GM12878 (cell line): ENCODE results near the gene SNCB. TPM values are rescaled to one million over a fixed set of nuclear protein-coding genes. Genes with fewer than 3 reads are reported as not detected.

Experiments
- ATAC-seq: fragments of 200-7000 bp; cut with Tn5 transposase; 3 replicates; pipeline ENCODE4 v1.9.1; 2020; ENCODE audit warnings: mild to moderate bottlenecking, moderate library complexity
- BruUV-seq: library from RNA; stranded (reverse); fragments of 400-500 nt; replicated peaks from 2 replicates; lab custom pipeline; 2021; lab: Mats Ljungman, UMichigan
- CTCF ChIA-PET: fragments of 300-600 bp; sonication (Branson Sonifier 250); formaldehyde crosslinking; extraction: SDS; loops from one replicate; lab custom pipeline; 2021; ENCODE audit warnings: inconsistent platforms; lab: Yijun Ruan, JAX
- POLR2A ChIA-PET: fragments of 350-600 bp; formaldehyde crosslinking; extraction: SDS; loops from one replicate; lab custom pipeline; 2021; ENCODE audit warnings: inconsistent platforms; lab: Charles Lee
- RAD21 ChIA-PET: fragments of 300-600 bp; sonication (Branson Sonifier 250); formaldehyde crosslinking; loops from one replicate; lab custom pipeline; 2023; ENCODE audit warnings: antibody characterized with exemption; ENCODE audit not compliant: unreplicated experiment; lab: Charles Lee
- SMC1A ChIA-PET: fragments of 300-600 bp; sonication (Branson Sonifier 250); formaldehyde crosslinking; loops from one replicate; lab custom pipeline; 2023; ENCODE audit not compliant: unreplicated experiment, uncharacterized antibody; lab: Charles Lee
- DNase-seq: peaks from one replicate; pipeline ENCODE4 v3.0.0-alpha.2; 2011; ENCODE audit warnings: low read depth, low spot score
- FAIRE-seq: peaks from 3 replicates; lab custom pipeline; 2011; peaks lifted over from hg19 to GRCh38; lab: Jason Lieb, UNC
- H2AFZ ChIP-seq: 2 replicates; pipeline ENCODE4 v1.6.0; 2011; ENCODE audit warnings: low read depth, low read length, control low read depth; ENCODE audit not compliant: control insufficient read depth
- H3K27ac ChIP-seq: 2 replicates; pipeline ENCODE4 v1.5.1; 2011; ENCODE audit warnings: control low read depth; ENCODE audit not compliant: control insufficient read depth, insufficient read depth
- H3K27me3 ChIP-seq, 2 experiments: replicated peaks in 1 of 2; 2 replicates each; pipeline versions ENCODE4 v1.6.0 to v1.6.1; 2011; ENCODE audit warnings: low read length in 1 of 2; ENCODE audit not compliant: control insufficient read depth in 2 of 2, insufficient read depth in 2 of 2
- H3K36me3 ChIP-seq, 2 experiments: 2 replicates each; pipeline ENCODE4 v1.5.1; 2011; ENCODE audit warnings: low read length in 1 of 2; ENCODE audit not compliant: control insufficient read depth in 2 of 2, insufficient read depth in 2 of 2
- H3K4me1 ChIP-seq: 2 replicates; pipeline ENCODE4 v1.6.1; 2011; ENCODE audit warnings: mild to moderate bottlenecking, low read length, moderate library complexity, mixed read lengths; ENCODE audit not compliant: control insufficient read depth, insufficient read depth
- H3K4me2 ChIP-seq: 2 replicates; pipeline ENCODE4 v1.6.0; 2011; ENCODE audit warnings: control low read depth; ENCODE audit not compliant: control insufficient read depth, insufficient read depth
- H3K4me3 ChIP-seq: fragments of 200-600 bp; sonication (generic); 2 replicates; pipeline ENCODE4 v1.5.1; 2016
- H3K79me2 ChIP-seq: 2 replicates; pipeline ENCODE4 v1.6.0; 2011; ENCODE audit warnings: low read length; ENCODE audit not compliant: control insufficient read depth, insufficient read depth
- H3K9ac ChIP-seq: 2 replicates; pipeline ENCODE4 v1.8.0; 2011; ENCODE audit warnings: low read length, control low read depth, mixed read lengths; ENCODE audit not compliant: control insufficient read depth, insufficient read depth
- H3K9me3 ChIP-seq: replicated peaks from 3 replicates; pipeline ENCODE4 v1.5.1; 2011; ENCODE audit warnings: mild to moderate bottlenecking, low read length; ENCODE audit not compliant: control insufficient read depth, insufficient read depth
- H4K20me1 ChIP-seq: 2 replicates; pipeline ENCODE4 v1.6.0; 2011; ENCODE audit not compliant: control insufficient read depth, insufficient read depth
- BACH1 ChIP-seq: fragments of 450-650 bp; IDR thresholded peaks from 2 replicates; pipeline ENCODE4 v1.6.1; 2017; ENCODE audit warnings: mild to moderate bottlenecking, borderline replicate concordance
- MEF2A ChIP-seq: IDR thresholded peaks from 2 replicates; pipeline ENCODE4 v1.6.1; 2011; ENCODE audit warnings: low read depth, mild to moderate bottlenecking, low read length, moderate library complexity; ENCODE audit not compliant: insufficient read depth
- MXI1 ChIP-seq: fragments of 150-350 bp; IDR thresholded peaks from 2 replicates; pipeline ENCODE4 v1.6.1; 2011; ENCODE audit warnings: low read depth, mild to moderate bottlenecking, inconsistent platforms, low read length, improper control_type of control experiment
- PML ChIP-seq: IDR thresholded peaks from 2 replicates; pipeline ENCODE4 v1.6.1; 2012; ENCODE audit warnings: low read length, inconsistent platforms
- SMARCA5 ChIP-seq: fragments of 450-650 bp; IDR thresholded peaks from 2 replicates; pipeline ENCODE4 v1.6.1; 2017; ENCODE audit warnings: mild to moderate bottlenecking
- ZNF384 ChIP-seq: IDR thresholded peaks from 2 replicates; pipeline ENCODE4 v1.6.1; 2012; ENCODE audit warnings: low read depth, mild to moderate bottlenecking, low read length, improper control_type of control experiment, borderline replicate concordance
- ZSCAN29 ChIP-seq: fragments of 450-650 bp; IDR thresholded peaks from 2 replicates; pipeline ENCODE4 v1.6.1; 2017; ENCODE audit warnings: mild to moderate bottlenecking, moderate library complexity
- WGBS: methylation state at CpG from one replicate; pipeline ENCODE4 v1.1.6; 2016; ENCODE audit warnings: low lambda C conversion rate; ENCODE audit not compliant: insufficient replicate concordance, insufficient coverage; ENCODE audit errors: missing lambda C conversion rate; 5-methylcytosine and 5-hydroxymethylcytosine counted together
- in situ Hi-C: fragments of 300-500 bp; cut with MboI; formaldehyde crosslinking; loops from 9 replicates; pipeline ENCODE4 v1.14.3; 2018; ENCODE audit warnings: mixed read lengths
- intact Hi-C: fragments of 100-400 bp; cut with micrococcal nuclease; formaldehyde crosslinking; loops from one replicate; pipeline ENCODE4 v1.14.2; 2022; ENCODE audit not compliant: unreplicated experiment
- polyA plus RNA-seq, 11 experiments: library from polyadenylated mRNA; depleted of rRNA in 4 of 11; unstranded in 6 of 11; stranded (reverse) in 5 of 11; fragments of >200 nt; fragmentation: Nextera tagmentation in 4 of 11; fragmentation: Illumina TruSeq in 1 of 11; extraction: Ambion mirVana in 4 of 11; extraction: Trizol in 1 of 11; gene quantifications; 1 replicate in 1 of 11; 2 replicates in 10 of 11; pipeline versions ENCODE4 v1.2.1 to v1.2.3, GENCODE V29; 2011 to 2016; ENCODE audit warnings: inconsistent platforms in 2 of 11, missing spikeins in 2 of 11, low read depth in 1 of 11
- total RNA-seq, 4 experiments: library from RNA; depleted of rRNA in 3 of 4; stranded (reverse); fragments of >200 nt in 3 of 4; fragmentation: Illumina TruSeq in 1 of 4; extraction: Trizol in 1 of 4; gene quantifications; 2 replicates each; pipeline versions ENCODE4 v1.2.1 to v1.2.3, GENCODE V29; 2013 to 2021
- TF ChIP-seq, protein P1 (sequence below): fragments of 450-650 bp; IDR thresholded peaks from 2 replicates; pipeline ENCODE4 v1.6.1; 2018; ENCODE audit warnings: borderline replicate concordance, mild to moderate bottlenecking; ENCODE audit not compliant: partially characterized antibody
- TF ChIP-seq, protein P2 (sequence below): fragments of 450-650 bp; IDR thresholded peaks from 2 replicates; pipeline ENCODE4 v1.6.1; 2014; ENCODE audit warnings: mild to moderate bottlenecking
- TF ChIP-seq, protein P3 (sequence below): fragments of 450-650 bp; formaldehyde crosslinking; IDR thresholded peaks from 2 replicates; pipeline ENCODE4 v1.4.0; 2022; ENCODE audit warnings: mild to moderate bottlenecking, moderate library complexity
- TF ChIP-seq, protein P4 (sequence below): IDR thresholded peaks from 2 replicates; pipeline ENCODE4 v1.6.1; 2012; ENCODE audit warnings: low read depth, low read length, improper control_type of control experiment
- TF ChIP-seq, protein P5 (sequence below): fragments of 450-650 bp; formaldehyde crosslinking; IDR thresholded peaks from 2 replicates; pipeline ENCODE4 v1.4.0; 2020; ENCODE audit warnings: mild to moderate bottlenecking, moderate library complexity

SNCB gene
- total and polyA plus RNA-seq, 10 of the 15 experiments (the other 5 are each of a cell fraction or from before 2014, with no cell fraction given): 0.75 TPM; not detected in 9

DNA sequence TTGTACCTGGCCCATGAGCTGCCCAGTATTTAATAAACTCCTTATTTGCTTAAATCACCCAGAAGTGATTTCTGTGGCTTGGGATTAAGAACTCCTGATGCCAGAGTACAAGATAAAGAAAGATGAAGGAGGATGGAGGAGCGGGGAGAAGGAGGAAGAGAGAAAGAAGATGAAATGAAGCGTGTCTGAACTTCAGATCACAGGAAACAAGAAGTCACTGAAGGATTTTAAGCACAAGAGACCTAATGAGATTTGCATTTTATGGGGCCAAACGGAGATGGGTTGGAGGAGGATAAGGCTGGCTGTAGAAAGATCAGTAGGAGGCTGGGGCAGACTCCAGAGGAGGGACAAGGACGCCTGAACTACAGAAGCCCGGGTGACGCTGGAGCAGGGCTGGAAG lies 3.3 kb upstream of the SNCB start:
- no peak for DNase-seq
- ChIA-PET POLR2A (no interaction called here), RAD21 (no interaction called here), CTCF (no interaction called here), SMC1A (no interaction called here)
- 0% methylated on average over 6 of the region's 6 CpGs for WGBS
- Histone ChIP-seq H3K79me2 (no peaks in the 10 kb centered on the region), H3K27me3 (peaks cover 2 to 10% of the 10 kb centered on the region in 2 experiments), H3K4me1 (peaks cover 13% of the 10 kb centered on the region), H3K9ac (no peak overlapping the region), H3K36me3 (no peaks in the 10 kb centered on the region), H4K20me1 (0 out of 2 replicates have a peak, but pooled peaks cover 2% of the 10 kb centered on the region), H3K4me2 (peak overlapping the region; percentile 21), H3K4me3 (peak overlapping the region; percentile 21; the same call in 1 of the 2 replicates), H3K9me3 (no peaks in the 10 kb centered on the region; the same call in 2 of the 3 replicates), H3K27ac (no peak overlapping the region), H2AFZ (no peak overlapping the region)
- peak; percentile 44 for FAIRE-seq
- intact Hi-C loops (no loop called here), in situ Hi-C loops (no loop called here)
- 0 out of 3 replicates have a peak, but pooled peaks have one; percentile 20 for ATAC-seq
- no TSS peak for BruUV-seq
- no peak for TF ChIP-seq PML
- TF ChIP-seq BACH1: no peak
- TF ChIP-seq, protein P1, sequence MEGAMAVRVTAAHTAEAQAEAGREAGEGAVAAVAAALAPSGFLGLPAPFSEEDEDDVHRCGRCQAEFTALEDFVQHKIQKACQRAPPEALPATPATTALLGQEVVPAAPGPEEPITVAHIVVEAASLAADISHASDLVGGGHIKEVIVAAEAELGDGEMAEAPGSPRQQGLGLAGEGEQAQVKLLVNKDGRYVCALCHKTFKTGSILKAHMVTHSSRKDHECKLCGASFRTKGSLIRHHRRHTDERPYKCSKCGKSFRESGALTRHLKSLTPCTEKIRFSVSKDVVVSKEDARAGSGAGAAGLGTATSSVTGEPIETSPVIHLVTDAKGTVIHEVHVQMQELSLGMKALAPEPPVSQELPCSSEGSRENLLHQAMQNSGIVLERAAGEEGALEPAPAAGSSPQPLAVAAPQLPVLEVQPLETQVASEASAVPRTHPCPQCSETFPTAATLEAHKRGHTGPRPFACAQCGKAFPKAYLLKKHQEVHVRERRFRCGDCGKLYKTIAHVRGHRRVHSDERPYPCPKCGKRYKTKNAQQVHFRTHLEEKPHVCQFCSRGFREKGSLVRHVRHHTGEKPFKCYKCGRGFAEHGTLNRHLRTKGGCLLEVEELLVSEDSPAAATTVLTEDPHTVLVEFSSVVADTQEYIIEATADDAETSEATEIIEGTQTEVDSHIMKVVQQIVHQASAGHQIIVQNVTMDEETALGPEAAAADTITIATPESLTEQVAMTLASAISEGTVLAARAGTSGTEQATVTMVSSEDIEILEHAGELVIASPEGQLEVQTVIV: no peak
- no peak for TF ChIP-seq SMARCA5
- TF ChIP-seq, protein P2, sequence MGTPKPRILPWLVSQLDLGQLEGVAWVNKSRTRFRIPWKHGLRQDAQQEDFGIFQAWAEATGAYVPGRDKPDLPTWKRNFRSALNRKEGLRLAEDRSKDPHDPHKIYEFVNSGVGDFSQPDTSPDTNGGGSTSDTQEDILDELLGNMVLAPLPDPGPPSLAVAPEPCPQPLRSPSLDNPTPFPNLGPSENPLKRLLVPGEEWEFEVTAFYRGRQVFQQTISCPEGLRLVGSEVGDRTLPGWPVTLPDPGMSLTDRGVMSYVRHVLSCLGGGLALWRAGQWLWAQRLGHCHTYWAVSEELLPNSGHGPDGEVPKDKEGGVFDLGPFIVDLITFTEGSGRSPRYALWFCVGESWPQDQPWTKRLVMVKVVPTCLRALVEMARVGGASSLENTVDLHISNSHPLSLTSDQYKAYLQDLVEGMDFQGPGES: no peak
- TF ChIP-seq, protein P3, sequence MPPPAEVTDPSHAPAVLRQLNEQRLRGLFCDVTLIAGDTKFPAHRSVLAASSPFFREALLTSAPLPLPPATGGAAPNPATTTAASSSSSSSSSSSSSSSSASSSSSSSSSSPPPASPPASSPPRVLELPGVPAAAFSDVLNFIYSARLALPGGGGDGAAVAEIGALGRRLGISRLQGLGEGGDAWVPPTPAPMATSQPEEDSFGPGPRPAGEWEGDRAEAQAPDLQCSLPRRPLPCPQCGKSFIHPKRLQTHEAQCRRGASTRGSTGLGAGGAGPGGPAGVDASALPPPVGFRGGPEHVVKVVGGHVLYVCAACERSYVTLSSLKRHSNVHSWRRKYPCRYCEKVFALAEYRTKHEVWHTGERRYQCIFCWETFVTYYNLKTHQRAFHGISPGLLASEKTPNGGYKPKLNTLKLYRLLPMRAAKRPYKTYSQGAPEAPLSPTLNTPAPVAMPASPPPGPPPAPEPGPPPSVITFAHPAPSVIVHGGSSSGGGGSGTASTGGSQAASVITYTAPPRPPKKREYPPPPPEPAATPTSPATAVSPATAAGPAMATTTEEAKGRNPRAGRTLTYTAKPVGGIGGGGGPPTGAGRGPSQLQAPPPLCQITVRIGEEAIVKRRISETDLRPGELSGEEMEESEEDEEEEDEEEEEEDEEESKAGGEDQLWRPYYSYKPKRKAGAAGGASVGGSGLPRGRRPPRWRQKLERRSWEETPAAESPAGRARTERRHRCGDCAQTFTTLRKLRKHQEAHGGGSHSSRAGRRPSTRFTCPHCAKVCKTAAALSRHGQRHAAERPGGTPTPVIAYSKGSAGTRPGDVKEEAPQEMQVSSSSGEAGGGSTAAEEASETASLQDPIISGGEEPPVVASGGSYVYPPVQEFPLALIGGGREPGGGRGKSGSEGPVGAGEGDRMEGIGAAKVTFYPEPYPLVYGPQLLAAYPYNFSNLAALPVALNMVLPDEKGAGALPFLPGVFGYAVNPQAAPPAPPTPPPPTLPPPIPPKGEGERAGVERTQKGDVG: no peak
- no peak for TF ChIP-seq MXI1
- no peak for TF ChIP-seq MEF2A
- TF ChIP-seq, protein P4, sequence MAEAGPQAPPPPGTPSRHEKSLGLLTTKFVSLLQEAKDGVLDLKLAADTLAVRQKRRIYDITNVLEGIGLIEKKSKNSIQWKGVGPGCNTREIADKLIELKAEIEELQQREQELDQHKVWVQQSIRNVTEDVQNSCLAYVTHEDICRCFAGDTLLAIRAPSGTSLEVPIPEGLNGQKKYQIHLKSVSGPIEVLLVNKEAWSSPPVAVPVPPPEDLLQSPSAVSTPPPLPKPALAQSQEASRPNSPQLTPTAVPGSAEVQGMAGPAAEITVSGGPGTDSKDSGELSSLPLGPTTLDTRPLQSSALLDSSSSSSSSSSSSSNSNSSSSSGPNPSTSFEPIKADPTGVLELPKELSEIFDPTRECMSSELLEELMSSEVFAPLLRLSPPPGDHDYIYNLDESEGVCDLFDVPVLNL: no peak
- TF ChIP-seq ZNF384: no peak
- no peak for TF ChIP-seq ZSCAN29
- TF ChIP-seq, protein P5, sequence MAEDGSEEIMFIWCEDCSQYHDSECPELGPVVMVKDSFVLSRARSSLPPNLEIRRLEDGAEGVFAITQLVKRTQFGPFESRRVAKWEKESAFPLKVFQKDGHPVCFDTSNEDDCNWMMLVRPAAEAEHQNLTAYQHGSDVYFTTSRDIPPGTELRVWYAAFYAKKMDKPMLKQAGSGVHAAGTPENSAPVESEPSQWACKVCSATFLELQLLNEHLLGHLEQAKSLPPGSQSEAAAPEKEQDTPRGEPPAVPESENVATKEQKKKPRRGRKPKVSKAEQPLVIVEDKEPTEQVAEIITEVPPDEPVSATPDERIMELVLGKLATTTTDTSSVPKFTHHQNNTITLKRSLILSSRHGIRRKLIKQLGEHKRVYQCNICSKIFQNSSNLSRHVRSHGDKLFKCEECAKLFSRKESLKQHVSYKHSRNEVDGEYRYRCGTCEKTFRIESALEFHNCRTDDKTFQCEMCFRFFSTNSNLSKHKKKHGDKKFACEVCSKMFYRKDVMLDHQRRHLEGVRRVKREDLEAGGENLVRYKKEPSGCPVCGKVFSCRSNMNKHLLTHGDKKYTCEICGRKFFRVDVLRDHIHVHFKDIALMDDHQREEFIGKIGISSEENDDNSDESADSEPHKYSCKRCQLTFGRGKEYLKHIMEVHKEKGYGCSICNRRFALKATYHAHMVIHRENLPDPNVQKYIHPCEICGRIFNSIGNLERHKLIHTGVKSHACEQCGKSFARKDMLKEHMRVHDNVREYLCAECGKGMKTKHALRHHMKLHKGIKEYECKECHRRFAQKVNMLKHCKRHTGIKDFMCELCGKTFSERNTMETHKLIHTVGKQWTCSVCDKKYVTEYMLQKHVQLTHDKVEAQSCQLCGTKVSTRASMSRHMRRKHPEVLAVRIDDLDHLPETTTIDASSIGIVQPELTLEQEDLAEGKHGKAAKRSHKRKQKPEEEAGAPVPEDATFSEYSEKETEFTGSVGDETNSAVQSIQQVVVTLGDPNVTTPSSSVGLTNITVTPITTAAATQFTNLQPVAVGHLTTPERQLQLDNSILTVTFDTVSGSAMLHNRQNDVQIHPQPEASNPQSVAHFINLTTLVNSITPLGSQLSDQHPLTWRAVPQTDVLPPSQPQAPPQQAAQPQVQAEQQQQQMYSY (CRISPR knock-in tag): no peak
